Tibial artery (tissue), 4 donors: ENCODE measurements around the gene ABCC3.

Source experiments
- DNase-seq, 2 donors: peaks; one replicate each; pipeline ENCODE4 v3.0.0-alpha.2; 2019
- H3K27ac ChIP-seq, 2 donors: fragments of 200-600 bp; sonication (generic) in 1 of 2; 1 replicate in 1 of 2; 2 replicates in 1 of 2; pipeline ENCODE4 v1.5.1; 2018 to 2019; ENCODE audit warnings: mild to moderate bottlenecking in 1 of 2
- H3K27me3 ChIP-seq, 2 donors: fragments of 200-600 bp; sonication (generic) in 1 of 2; one replicate each; pipeline versions ENCODE4 v1.5.1 to v1.6.0; 2016 to 2019
- H3K36me3 ChIP-seq, 3 donors: fragments of 200-600 bp; sonication (generic) in 2 of 3; one replicate each; pipeline ENCODE4 v1.5.1; 2016 to 2019; ENCODE audit warnings: mild to moderate bottlenecking in 2 of 3
- H3K4me1 ChIP-seq, 4 donors: fragments of 200-600 bp; sonication (generic) in 2 of 4; 1 replicate in 3 of 4; 2 replicates in 1 of 4; pipeline ENCODE4 v1.5.1; 2016 to 2019
- H3K4me3 ChIP-seq, 2 donors: fragments of 200-600 bp; sonication (generic) in 1 of 2; 1 replicate in 1 of 2; 2 replicates in 1 of 2; pipeline ENCODE4 v1.5.1; 2018 to 2019; ENCODE audit warnings: mild to moderate bottlenecking in 2 of 2
- H3K9me3 ChIP-seq, 3 donors: fragments of 200-600 bp; sonication (generic) in 1 of 3; one replicate each; pipeline ENCODE4 v1.5.1; 2016 to 2019
- intact Hi-C: fragments of 100-400 bp; cut with DNase I; formaldehyde crosslinking; loops from one replicate; pipeline ENCODE4 v1.15.0; 2023; ENCODE audit warnings: low total_unique reads
- TF ChIP-seq, protein P1 (sequence below), 2 experiments: fragments of 200-600 bp in 1 of 2; fragments of 450-650 bp in 1 of 2; IDR thresholded peaks; one replicate each; pipeline ENCODE4 v1.5.1; 2017 to 2019; ENCODE audit warnings: antibody characterized with exemption in 2 of 2, mild to moderate bottlenecking in 1 of 2, moderate library complexity in 1 of 2

ABCC3 gene

GRCh38 chr17:50613007-50613992 lies 21.4 kb upstream of the ABCC3 start:
- H3K36me3 ChIP-seq, result no peaks in the 10 kb centered on the region
- no peak overlapping the region for H3K27ac ChIP-seq
- intact Hi-C loops, result no loop called here
- H3K4me3 ChIP-seq, result no peak overlapping the region
- no peaks in the 10 kb centered on the region for H3K4me1 ChIP-seq
- H3K27me3 ChIP-seq, result peaks cover 0 to 12% of the 10 kb centered on the region in 2 donors
- TF ChIP-seq, protein P1, sequence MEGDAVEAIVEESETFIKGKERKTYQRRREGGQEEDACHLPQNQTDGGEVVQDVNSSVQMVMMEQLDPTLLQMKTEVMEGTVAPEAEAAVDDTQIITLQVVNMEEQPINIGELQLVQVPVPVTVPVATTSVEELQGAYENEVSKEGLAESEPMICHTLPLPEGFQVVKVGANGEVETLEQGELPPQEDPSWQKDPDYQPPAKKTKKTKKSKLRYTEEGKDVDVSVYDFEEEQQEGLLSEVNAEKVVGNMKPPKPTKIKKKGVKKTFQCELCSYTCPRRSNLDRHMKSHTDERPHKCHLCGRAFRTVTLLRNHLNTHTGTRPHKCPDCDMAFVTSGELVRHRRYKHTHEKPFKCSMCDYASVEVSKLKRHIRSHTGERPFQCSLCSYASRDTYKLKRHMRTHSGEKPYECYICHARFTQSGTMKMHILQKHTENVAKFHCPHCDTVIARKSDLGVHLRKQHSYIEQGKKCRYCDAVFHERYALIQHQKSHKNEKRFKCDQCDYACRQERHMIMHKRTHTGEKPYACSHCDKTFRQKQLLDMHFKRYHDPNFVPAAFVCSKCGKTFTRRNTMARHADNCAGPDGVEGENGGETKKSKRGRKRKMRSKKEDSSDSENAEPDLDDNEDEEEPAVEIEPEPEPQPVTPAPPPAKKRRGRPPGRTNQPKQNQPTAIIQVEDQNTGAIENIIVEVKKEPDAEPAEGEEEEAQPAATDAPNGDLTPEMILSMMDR (IDR thresholded peaks at IDR 0.05), result no peak
- no peaks in the 10 kb centered on the region for H3K9me3 ChIP-seq
- DNase-seq, result no peak

DNA sequence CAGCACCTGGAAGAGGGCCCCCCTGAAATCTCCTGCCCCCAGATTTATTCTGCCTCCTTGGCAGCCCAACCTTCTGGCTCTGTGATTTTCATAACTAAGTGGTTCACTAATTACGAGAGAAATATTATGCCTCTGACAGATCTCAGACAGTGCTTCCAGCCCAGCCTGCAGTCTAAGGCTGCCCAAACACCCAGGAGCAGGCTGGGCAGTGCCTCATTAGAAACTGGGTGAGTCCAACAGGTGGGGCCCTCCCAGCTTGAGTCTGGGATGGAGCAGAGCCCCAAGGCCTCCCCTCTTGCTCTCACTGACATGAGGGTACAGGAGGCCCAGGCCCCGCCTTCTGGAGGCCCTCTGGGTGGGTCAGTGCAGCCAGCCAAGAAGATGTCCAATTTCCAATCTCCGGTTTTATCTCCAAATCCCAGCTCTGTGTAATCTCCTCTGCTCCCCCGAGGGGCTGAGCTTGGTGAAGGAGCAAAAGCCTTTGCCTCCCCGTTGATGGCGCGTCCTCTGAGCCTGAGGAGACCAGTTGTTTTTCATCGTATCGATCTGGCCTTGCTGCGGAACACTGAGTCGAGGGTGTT lies 20.1 kb upstream of the ABCC3 start:
- intact Hi-C loops, result no loop called here
- H3K9me3 ChIP-seq, result no peaks in the 10 kb centered on the region
- TF ChIP-seq, protein P1 (IDR thresholded peaks at IDR 0.05), result no peak
- H3K27ac ChIP-seq, result no peak overlapping the region
- DNase-seq, result no peak
- H3K27me3 ChIP-seq, result peaks cover 0 to 7% of the 10 kb centered on the region in 2 donors
- no peaks in the 10 kb centered on the region for H3K4me1 ChIP-seq
- no peaks in the 10 kb centered on the region for H3K36me3 ChIP-seq
- no peak overlapping the region for H3K4me3 ChIP-seq

GRCh38 chr17:50615828-50616227 lies 18.9 kb upstream of the ABCC3 start:
- TF ChIP-seq, protein P1 (IDR thresholded peaks at IDR 0.05), result no peak
- Histone ChIP-seq H3K9me3 (no peaks in the 10 kb centered on the region), H3K36me3 (no peaks in the 10 kb centered on the region), H3K27ac (no peak overlapping the region), H3K4me1 (no peaks in the 10 kb centered on the region), H3K27me3 (peaks cover 0 to 5% of the 10 kb centered on the region in 2 donors), H3K4me3 (no peak overlapping the region)
- DNase-seq, result no peak
- intact Hi-C loops, result no loop called here

DNA sequence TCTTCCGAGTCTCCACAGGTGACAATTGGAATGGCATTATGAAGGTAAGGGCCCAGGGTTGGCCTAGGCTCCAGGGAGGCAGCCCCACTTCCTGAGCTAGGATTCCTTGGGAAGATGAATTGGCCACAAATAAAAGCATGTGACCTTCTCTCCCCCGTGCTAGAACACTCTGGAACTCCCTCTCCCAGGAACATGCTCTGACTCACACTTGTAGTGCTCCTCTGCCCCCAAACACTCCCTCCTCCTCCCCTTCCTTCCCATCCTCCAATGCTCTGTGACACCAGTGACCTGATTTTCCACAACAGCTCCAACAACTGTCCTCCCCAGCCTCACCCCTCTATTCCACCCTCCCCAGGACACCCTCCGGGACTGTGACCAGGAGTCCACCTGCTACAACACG lies 16.4 kb upstream of the ABCC3 start:
- Histone ChIP-seq H3K27ac (no peak overlapping the region), H3K4me1 (no peaks in the 10 kb centered on the region), H3K4me3 (no peak overlapping the region), H3K27me3 (peaks cover 0 to 10% of the 10 kb centered on the region in 2 donors), H3K36me3 (no peaks in the 10 kb centered on the region), H3K9me3 (no peaks in the 10 kb centered on the region)
- no peak for DNase-seq
- TF ChIP-seq, protein P1 (IDR thresholded peaks at IDR 0.05), result no peak
- intact Hi-C loops, result no loop called here

DNA sequence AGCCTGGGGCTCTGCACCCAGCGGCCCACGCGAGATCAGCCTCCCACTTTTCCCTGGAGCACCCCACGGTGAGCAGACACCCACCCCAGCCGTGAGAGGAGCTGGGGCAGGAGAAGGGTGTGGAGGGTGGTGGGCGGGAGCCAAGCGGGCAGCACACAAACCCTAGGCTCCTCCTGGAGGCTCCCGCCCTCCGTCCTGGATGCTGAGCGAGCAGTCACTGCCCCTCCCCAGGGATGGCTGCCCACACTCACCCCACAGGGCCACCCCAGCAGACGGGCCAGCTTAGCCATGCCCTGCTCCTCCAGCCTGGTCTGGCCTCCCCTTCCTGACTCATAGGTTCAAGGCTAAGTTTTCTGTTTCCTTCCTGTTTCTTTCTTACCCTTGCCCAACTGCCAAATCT lies 15.7 kb upstream of the ABCC3 start:
- intact Hi-C loops, result no loop called here
- H3K4me3 ChIP-seq, result no peak overlapping the region
- H3K4me1 ChIP-seq, result no peaks in the 10 kb centered on the region
- no peaks in the 10 kb centered on the region for H3K9me3 ChIP-seq
- no peak overlapping the region for H3K27ac ChIP-seq
- TF ChIP-seq, protein P1 (IDR thresholded peaks at IDR 0.05), result no peak
- H3K27me3 ChIP-seq, result peaks cover 0 to 16% of the 10 kb centered on the region in 2 donors
- no peaks in the 10 kb centered on the region for H3K36me3 ChIP-seq
- DNase-seq, result no peak
